Mesothelial cell of epicardium (in vitro differentiated cells): Measurements from ENCODE around the gene APOA1. TPM values are rescaled to one million over a fixed set of nuclear protein-coding genes. Genes with fewer than 3 reads are reported as not detected.

Experiments
- DNase-seq, 2 experiments: peaks; one replicate each; pipeline ENCODE4 v3.0.0; 2021; ENCODE audit warnings: low spot score in 2 of 2; ENCODE audit not compliant: unreplicated experiment in 2 of 2
- H3K27ac Mint-ChIP-seq: 2 replicates; pipeline ENCODE4 v1.8.0; 2021; ENCODE audit warnings: mixed read lengths
- H3K27me3 Mint-ChIP-seq: 2 replicates; pipeline ENCODE4 v1.8.0; 2021; ENCODE audit warnings: low read depth, mixed read lengths
- H3K36me3 Mint-ChIP-seq: 2 replicates; pipeline ENCODE4 v1.8.0; 2021; ENCODE audit warnings: mixed read lengths
- H3K4me1 Mint-ChIP-seq: 2 replicates; pipeline ENCODE4 v1.8.0; 2021; ENCODE audit warnings: mixed read lengths
- H3K4me3 Mint-ChIP-seq: 2 replicates; pipeline ENCODE4 v1.8.0; 2021; ENCODE audit warnings: mild to moderate bottlenecking, moderate library complexity, mixed read lengths
- H3K9me3 Mint-ChIP-seq: 2 replicates; pipeline ENCODE4 v1.8.0; 2021; ENCODE audit warnings: mixed read lengths
- total RNA-seq: library from RNA; stranded (reverse); gene quantifications from 3 replicates; pipeline ENCODE4 v1.2.1, GENCODE V29; 2021
- TF ChIP-seq, protein P1 (sequence below): fragments of 200-600 bp; sonication (generic); IDR thresholded peaks from one replicate; pipeline ENCODE4 v1.5.0; 2021; ENCODE audit warnings: antibody characterized with exemption; ENCODE audit not compliant: unreplicated experiment

Gene APOA1
- total RNA-seq, 1 donor from 2014 or later, result 0.65 TPM

DNA sequence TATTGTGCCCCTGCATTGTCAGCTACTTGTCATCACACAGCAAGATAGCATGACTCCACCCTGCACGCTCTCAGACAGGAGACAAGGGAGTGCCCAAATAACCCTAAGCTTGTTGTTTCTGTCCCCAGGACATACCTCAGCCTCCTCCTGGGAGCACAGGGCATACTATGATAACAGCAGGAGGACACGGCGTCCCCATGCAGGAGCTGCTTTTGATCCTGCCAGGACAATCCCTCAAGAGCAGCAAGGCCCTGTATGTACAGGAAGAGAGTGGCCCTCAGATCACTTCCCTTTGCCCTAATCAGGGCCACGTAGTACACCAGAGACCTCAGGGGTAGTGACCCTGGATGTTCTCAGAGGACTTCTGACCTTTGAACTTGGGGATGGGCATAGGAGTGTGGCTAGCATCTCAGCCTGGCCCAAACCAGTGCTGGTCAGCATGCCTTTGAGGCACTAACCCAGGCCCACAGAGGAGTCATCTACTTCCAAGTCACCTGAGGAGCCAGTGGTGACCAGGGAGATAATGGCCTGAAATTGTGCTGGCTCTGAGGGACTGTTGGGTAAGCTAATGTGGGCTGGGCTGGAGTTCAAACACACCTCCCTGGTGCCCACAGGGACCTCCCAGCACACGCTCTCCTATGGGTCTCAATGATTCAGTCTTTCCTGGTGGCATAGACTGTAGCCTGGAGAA, 23.5 kb downstream of the APOA1 start:
- DNase-seq, result no peak
- Mint-ChIP-seq H3K27me3 (no peaks in the 10 kb centered on the region), H3K9me3 (peaks cover 3% of the 10 kb centered on the region), H3K4me3 (no peak overlapping the region), H3K36me3 (no peaks in the 10 kb centered on the region), H3K4me1 (peaks cover 4% of the 10 kb centered on the region), H3K27ac (no peak overlapping the region)
- TF ChIP-seq, protein P1, sequence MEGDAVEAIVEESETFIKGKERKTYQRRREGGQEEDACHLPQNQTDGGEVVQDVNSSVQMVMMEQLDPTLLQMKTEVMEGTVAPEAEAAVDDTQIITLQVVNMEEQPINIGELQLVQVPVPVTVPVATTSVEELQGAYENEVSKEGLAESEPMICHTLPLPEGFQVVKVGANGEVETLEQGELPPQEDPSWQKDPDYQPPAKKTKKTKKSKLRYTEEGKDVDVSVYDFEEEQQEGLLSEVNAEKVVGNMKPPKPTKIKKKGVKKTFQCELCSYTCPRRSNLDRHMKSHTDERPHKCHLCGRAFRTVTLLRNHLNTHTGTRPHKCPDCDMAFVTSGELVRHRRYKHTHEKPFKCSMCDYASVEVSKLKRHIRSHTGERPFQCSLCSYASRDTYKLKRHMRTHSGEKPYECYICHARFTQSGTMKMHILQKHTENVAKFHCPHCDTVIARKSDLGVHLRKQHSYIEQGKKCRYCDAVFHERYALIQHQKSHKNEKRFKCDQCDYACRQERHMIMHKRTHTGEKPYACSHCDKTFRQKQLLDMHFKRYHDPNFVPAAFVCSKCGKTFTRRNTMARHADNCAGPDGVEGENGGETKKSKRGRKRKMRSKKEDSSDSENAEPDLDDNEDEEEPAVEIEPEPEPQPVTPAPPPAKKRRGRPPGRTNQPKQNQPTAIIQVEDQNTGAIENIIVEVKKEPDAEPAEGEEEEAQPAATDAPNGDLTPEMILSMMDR, result no peak

DNA sequence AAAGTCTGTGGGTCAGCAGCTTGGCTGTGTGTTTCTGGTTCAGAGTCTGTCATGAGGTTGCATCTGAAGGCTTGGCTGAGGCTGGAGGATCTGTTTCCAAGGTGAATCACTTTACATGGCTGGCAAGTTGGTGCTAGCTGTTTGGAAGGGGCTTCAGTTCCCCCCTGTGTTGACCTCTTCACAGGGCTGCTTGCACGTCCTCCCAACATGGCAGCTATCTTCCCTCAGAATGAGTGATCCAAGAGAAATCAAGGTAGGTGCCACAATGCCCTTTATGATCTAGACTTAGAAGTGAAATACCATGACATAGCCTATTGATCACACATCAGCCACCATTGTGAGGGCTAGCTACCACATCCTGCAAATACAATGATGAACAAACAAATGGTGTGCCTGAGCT, 24.3 kb downstream of the APOA1 start:
- no peaks in the 10 kb centered on the region for H3K36me3 Mint-ChIP-seq
- DNase-seq, result no peak
- H3K27me3 Mint-ChIP-seq, result no peaks in the 10 kb centered on the region
- peaks cover 4% of the 10 kb centered on the region for H3K4me1 Mint-ChIP-seq
- H3K4me3 Mint-ChIP-seq, result no peak overlapping the region
- no peak overlapping the region for H3K27ac Mint-ChIP-seq
- peaks cover 3% of the 10 kb centered on the region for H3K9me3 Mint-ChIP-seq
- TF ChIP-seq, protein P1, result no peak

DNA sequence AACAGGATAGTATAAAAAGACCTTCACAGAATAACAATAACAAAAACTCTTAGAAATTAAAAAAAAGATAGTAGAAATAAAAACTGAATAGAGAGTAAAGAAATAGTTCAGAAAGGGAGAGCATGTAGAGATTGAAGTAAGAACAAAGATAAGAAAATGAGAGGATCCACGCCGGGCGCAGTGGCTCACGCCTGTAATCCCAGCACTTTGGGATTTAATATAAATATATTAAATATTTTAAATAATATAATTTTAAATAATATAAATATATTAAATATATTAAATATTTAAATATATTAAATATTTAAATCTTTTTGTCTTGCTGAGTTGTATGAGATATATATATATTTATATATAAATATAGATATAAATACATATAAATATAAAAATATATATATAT, 25.3 kb downstream of the APOA1 start:
- no peak for DNase-seq
- peaks cover 3% of the 10 kb centered on the region for H3K9me3 Mint-ChIP-seq
- H3K27me3 Mint-ChIP-seq, result peaks cover 4% of the 10 kb centered on the region
- peaks cover 4% of the 10 kb centered on the region for H3K4me1 Mint-ChIP-seq
- H3K36me3 Mint-ChIP-seq, result no peaks in the 10 kb centered on the region
- TF ChIP-seq, protein P1, result no peak
- H3K4me3 Mint-ChIP-seq, result no peak overlapping the region
- no peak overlapping the region for H3K27ac Mint-ChIP-seq

DNA sequence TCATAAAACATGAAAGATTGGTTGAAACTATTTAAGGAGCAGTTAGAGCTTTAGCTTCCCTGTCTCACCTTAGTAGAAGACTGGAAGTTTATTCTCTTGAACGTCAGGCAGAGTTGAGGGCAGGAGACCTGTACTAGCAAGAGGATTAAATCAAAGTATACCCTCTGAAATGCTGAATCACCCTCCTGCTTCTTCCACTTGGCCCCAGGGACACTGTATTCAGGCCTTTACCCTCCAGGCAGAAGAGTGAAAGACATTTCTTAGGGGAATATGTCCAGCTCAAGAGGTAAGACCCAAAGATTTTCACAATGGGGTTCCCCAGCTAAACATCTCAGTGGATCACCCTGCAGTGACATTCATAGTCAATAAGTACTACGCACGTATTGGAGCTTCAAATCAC, 26.2 kb downstream of the APOA1 start:
- Mint-ChIP-seq H3K9me3 (peaks cover 3% of the 10 kb centered on the region), H3K27me3 (peaks cover 4% of the 10 kb centered on the region), H3K27ac (no peak overlapping the region), H3K4me1 (peaks cover 4% of the 10 kb centered on the region), H3K36me3 (no peaks in the 10 kb centered on the region), H3K4me3 (no peak overlapping the region)
- TF ChIP-seq, protein P1, result no peak
- no peak for DNase-seq

DNA sequence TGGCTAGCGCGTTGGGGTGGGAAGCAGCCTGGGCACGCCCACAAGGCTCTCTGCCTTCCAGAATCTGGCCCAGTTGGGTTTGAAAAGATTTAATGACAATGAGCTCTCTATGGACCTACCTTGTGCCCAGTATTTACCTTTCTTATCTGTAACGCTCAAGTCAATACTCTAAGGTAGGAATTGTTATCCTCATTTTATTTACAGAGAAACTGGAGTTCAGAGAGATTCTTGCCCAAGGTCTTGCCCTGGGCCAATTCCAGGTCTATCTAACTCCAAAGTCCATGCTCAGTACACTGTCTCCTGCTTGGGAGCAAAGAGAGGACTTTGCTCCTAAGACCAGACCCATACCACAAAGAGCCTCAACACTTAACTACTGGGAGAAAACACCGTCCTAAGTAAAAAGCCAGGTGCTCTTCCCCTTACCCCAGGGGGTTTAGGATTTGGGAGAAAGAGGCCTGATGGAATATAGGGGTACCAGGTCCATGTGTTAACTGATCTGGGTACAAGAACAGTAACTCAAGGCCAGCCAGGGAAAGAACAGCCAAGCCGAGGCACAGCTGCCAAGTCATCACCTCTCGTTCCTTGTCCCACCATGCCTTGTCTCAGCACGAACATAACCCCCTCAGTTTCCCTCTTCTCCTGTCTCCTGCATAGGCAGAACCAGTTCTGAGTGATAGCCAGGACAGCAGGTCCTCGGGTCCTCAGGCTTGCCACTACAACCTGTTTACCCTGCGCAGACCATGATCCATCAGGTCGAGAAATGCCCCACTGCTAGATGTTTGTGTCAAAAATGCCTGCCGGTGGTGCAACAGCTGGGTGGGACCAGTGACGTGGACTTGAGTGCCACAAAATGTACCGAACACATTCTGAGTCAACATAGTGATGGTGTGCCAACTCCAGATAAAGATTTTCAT, 28.9 kb downstream of the APOA1 start:
- DNase-seq, result no peak
- no peak overlapping the region for H3K27ac Mint-ChIP-seq
- H3K36me3 Mint-ChIP-seq, result no peaks in the 10 kb centered on the region
- no peak overlapping the region for H3K4me3 Mint-ChIP-seq
- peaks cover 3% of the 10 kb centered on the region for H3K9me3 Mint-ChIP-seq
- TF ChIP-seq, protein P1, result no peak
- H3K27me3 Mint-ChIP-seq, result peaks cover 11% of the 10 kb centered on the region
- H3K4me1 Mint-ChIP-seq, result peaks cover 4% of the 10 kb centered on the region
